ENCODE data around the gene PPIG.

- no peak for TF ChIP-seq CTCF (IDR thresholded peaks at IDR 0.05)
- no peak for TF ChIP-seq EZH2 (IDR thresholded peaks at IDR 0.05; ENCODE audit: borderline replicate concordance, insufficient read depth, low read depth, low read length, poor library complexity, severe bottlenecking)
Observed at GRCh38 chr2:169667583-169667982, 83.4 kb downstream of the PPIG start.

All from B cell (primary cell).